ENCODE data around the gene ZC3HAV1.
"Not testable (repeated sequence)": the region's sequence is repeated elsewhere in the genome, so short reads cannot be mapped to it uniquely, and the experiment has no call there.

- not testable (repeated sequence) for TF ChIP-seq POLR2A (conservative IDR thresholded peaks at IDR 0.05); ZSCAN29 (IDR thresholded peaks at IDR 0.05); MCM2 (IDR thresholded peaks at IDR 0.05; ENCODE audit: low read depth); SMARCC2 (IDR thresholded peaks at IDR 0.05; ENCODE audit: low read depth); JUND (IDR thresholded peaks at IDR 0.05; ENCODE audit: borderline replicate concordance, low read depth, low read length); JUND (tag; IDR thresholded peaks at IDR 0.05; ENCODE audit: borderline replicate concordance, low read depth, low read length)
- TF ChIP-seq, protein P1, sequence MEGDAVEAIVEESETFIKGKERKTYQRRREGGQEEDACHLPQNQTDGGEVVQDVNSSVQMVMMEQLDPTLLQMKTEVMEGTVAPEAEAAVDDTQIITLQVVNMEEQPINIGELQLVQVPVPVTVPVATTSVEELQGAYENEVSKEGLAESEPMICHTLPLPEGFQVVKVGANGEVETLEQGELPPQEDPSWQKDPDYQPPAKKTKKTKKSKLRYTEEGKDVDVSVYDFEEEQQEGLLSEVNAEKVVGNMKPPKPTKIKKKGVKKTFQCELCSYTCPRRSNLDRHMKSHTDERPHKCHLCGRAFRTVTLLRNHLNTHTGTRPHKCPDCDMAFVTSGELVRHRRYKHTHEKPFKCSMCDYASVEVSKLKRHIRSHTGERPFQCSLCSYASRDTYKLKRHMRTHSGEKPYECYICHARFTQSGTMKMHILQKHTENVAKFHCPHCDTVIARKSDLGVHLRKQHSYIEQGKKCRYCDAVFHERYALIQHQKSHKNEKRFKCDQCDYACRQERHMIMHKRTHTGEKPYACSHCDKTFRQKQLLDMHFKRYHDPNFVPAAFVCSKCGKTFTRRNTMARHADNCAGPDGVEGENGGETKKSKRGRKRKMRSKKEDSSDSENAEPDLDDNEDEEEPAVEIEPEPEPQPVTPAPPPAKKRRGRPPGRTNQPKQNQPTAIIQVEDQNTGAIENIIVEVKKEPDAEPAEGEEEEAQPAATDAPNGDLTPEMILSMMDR (IDR thresholded peaks at IDR 0.05 in 2 of 3, conservative IDR thresholded peaks at IDR 0.05 in 1 of 3; ENCODE audit: insufficient read depth in 2 of 3, low read depth in 1 of 3, low read length in 3 of 3), result not testable (repeated sequence)
These were observed 54.9 kb downstream of the ZC3HAV1 start for GRCh38 chr7:139054656-139055055.

Data from K562 (cell line).